ENCODE results near the gene IL4R. TPM values are rescaled to one million over a fixed set of nuclear protein-coding genes. Genes with fewer than 3 reads are reported as not detected.

Gene IL4R
- total and polyA plus RNA-seq, 2 of the 8 experiments (the other 6 are each of a cell fraction or from before 2014, with no cell fraction given): 29.1 to 29.4 TPM

DNA sequence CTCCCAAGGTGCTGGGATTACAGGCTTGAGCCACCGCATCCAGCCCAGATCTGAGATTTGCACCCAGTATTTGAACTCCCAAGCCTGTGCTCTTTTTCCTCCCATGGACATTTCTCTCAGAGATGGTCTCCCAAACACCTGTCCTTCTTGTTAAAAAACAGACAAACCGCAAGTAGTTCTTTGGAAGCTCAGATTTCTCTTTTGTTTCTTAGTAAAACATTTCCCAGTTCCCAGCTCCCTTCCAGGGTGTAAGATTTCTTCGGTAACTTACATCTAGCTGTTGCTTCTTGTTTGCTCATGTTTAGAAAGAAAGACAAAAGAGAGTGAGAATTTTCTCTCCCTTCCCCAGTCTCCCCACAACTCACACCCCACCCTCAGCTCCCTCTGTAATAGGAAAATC, 36.2 kb downstream of the IL4R start:
- FAIRE-seq: no peak
- Histone ChIP-seq H2AFZ (ENCODE audit: low read length) (no peak overlapping the region), H2BK12ac (ENCODE audit: low read depth, low read length) (no peak overlapping the region), H4K20me1 (replicated peaks in 1 of 2; ENCODE audit: control insufficient read depth in 1 of 2, insufficient read depth in 2 of 2, low read length in 2 of 2) (no peaks in the 10 kb centered on the region), H4K8ac (ENCODE audit: extremely low read depth, insufficient read depth, low read length) (no peak overlapping the region; the same call in 1 of the 2 replicates), H3K79me2 (ENCODE audit: control insufficient read depth in 1 of 2, insufficient read depth in 2 of 2, low read length in 2 of 2) (no peaks in the 10 kb centered on the region), H3K18ac (ENCODE audit: extremely low read depth, low read length) (no peak overlapping the region), H2BK15ac (ENCODE audit: low read length) (no peak overlapping the region), H3K56ac (replicated peaks; ENCODE audit: insufficient read length, low read depth, low read length) (no peak overlapping the region), H2BK120ac (replicated peaks; ENCODE audit: low read depth, low read length) (no peak overlapping the region), H3K4ac (replicated peaks; ENCODE audit: insufficient read length, low read depth, low read length) (no peak overlapping the region), H3K9ac (replicated peaks in 1 of 4; ENCODE audit: extremely low read depth in 1 of 4, low read depth in 3 of 4, low read length in 3 of 4) (no peak overlapping the region), H3K4me1 (replicated peaks in 1 of 4; ENCODE audit: control insufficient read depth in 3 of 4, insufficient read depth in 4 of 4, low read length in 3 of 4) (no peaks in the 10 kb centered on the region), H4K91ac (replicated peaks; ENCODE audit: insufficient read length, low read length) (no peak overlapping the region), H2BK20ac (ENCODE audit: low read length) (no peak overlapping the region), H3K4me2 (ENCODE audit: insufficient read depth in 1 of 2, low read depth in 2 of 2, low read length in 2 of 2) (no peak overlapping the region), H3K4me3 (ENCODE audit: extremely low read depth in 1 of 4, insufficient read depth in 2 of 4, low read depth in 3 of 4, low read length in 4 of 4) (no peak overlapping the region), H3K23ac (ENCODE audit: insufficient read length) (no peak overlapping the region), H4K5ac (ENCODE audit: insufficient read length, low read depth, low read length) (no peak overlapping the region), H3K27me3 (replicated peaks in 1 of 4; ENCODE audit: control insufficient read depth in 3 of 4, extremely low read depth in 1 of 4, insufficient read depth in 3 of 4, low read length in 3 of 4) (no peaks in the 10 kb centered on the region), H3K27ac (ENCODE audit: low read depth, low read length) (no peak overlapping the region), H3K79me1 (ENCODE audit: low read depth, low read length) (no peaks in the 10 kb centered on the region), H3K14ac (ENCODE audit: insufficient read length) (no peak overlapping the region), H3K23me2 (ENCODE audit: low read depth, low read length) (no peaks in the 10 kb centered on the region), H3K9me3 (ENCODE audit: insufficient read depth in 2 of 2, low read depth in 1 of 2, low read length in 1 of 2) (peaks cover 4 to 5% of the 10 kb centered on the region in 2 experiments; a peak in 2 of 4 replicates), H2BK5ac (ENCODE audit: low read depth, low read length) (no peak overlapping the region), H2AK5ac (ENCODE audit: low read depth, low read length) (no peak overlapping the region), H3K36me3 (ENCODE audit: control insufficient read depth in 2 of 4, insufficient read depth in 4 of 4, low read length in 3 of 4) (peaks cover 0 to 19% (median under 1%) of the 10 kb centered on the region in 4 experiments; a peak in 4 of 8 replicates)
- TF ChIP-seq NANOG (IDR thresholded peaks at IDR 0.05; ENCODE audit: insufficient read depth, low read depth, low read length, poor library complexity, severe bottlenecking): no peak
- ChIA-PET POLR2A (ENCODE audit: partially characterized antibody) (no interaction called here), CTCF (ENCODE audit: partially characterized antibody) (interaction anchor here (0.5 to 2.3 kb wide), 6 partner anchors 17 to 1666 kb away, joined by 3 to 15 read pairs (median 4); no protein-coding TSS in a partner anchor)
- 93% methylated on average over 3 of the region's 3 CpGs; no CpG with 5 or more reads in 1 of the 2 experiments for WGBS, 2 experiments (ENCODE audit: extremely low coverage in 1 of 2, insufficient coverage in 1 of 2, insufficient read length in 1 of 2, insufficient replicate concordance in 2 of 2, low coverage in 1 of 2, low lambda C conversion rate in 2 of 2, missing lambda C conversion rate in 1 of 2)
- DNase-seq (ENCODE audit: low read depth in 1 of 2, low spot score in 2 of 2): no peak

All from H1 (cell line).